Stimulated activated CD4-positive, alpha-beta T cell treated with anti-CD3 and anti-CD28 coated beads, Interleukin-4, amount 100 ng/mL, for 1 hour (primary cell): ENCODE results near the gene TAF11L8.
"Not testable (repeated sequence)": the region's sequence is repeated elsewhere in the genome, so short reads cannot be mapped to it uniquely, and the experiment has no call there.

Source experiments
- DNase-seq: peaks from one replicate; pipeline ENCODE4 v3.0.0-alpha.2; 2020

The TAF11L8 gene

DNA sequence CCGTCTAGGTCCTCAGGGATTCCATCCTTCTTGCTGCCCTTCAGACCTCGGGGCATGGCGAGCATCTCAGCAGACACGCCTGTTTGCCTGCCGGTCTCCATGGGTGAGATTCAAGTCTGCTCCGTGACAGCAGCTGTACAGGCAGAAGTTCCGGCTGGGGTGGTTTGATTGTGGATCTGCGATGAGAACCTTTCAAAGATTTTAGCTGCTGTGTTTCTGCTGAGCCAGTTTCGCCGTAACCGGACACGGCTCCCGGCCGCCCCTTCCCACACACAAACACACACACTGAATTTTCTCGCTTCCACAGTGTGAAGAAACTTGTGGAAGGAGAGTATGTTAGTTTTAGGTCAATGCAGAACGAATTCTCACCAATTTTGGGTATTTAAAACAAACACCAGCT lies at the start of gene TAF11L8:
Gene TAF11L8, minus strand, starts transcription at position 101 of the 400 bp plus-strand sequence.
- DNase-seq, result not testable (repeated sequence)

DNA sequence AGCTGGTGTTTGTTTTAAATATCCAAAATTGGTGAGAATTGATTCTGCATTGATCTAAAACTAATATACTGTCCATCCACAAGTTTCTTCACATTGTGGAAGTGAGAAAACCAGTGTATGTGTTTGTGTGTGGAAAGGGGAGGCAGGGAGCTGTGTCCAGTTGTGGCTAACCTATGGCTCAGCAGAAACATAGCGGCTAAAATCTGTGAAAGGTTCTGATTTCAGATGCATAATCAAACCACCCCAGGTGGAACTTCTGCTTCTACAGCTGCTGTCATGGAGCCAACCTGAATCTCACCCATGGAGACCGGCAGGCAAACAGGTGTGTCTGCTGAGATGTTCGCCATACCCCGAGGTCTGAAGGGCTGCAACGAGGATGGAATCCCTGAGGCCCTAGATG lies 43.4 kb upstream of the TAF11L8 start, which contains the start of gene TAF11L14:
Gene TAF11L14, plus strand, starts transcription at position 301 of the 400 bp plus-strand sequence.
- DNase-seq, result no peak

DNA sequence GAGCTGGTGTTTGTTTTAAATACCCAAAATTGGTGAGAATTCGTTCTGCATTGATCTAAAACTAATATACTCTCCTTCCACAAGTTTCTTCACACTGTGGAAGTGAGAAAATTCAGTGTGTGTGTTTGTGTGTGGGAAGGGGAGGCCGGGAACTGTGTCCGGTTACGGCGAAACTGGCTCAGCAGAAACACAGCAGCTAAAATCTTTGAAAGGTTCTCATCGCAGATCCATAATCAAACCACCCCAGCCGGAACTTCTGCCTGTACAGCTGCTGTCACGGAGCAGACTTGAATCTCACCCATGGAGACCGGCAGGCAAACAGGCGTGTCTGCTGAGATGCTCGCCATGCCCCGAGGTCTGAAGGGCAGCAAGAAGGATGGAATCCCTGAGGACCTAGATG lies 41.0 kb upstream of the TAF11L8 start, which contains the start of gene TAF11L13:
Gene TAF11L13, plus strand, starts transcription at position 301 of the 400 bp plus-strand sequence.
- DNase-seq, result not testable (repeated sequence)

DNA sequence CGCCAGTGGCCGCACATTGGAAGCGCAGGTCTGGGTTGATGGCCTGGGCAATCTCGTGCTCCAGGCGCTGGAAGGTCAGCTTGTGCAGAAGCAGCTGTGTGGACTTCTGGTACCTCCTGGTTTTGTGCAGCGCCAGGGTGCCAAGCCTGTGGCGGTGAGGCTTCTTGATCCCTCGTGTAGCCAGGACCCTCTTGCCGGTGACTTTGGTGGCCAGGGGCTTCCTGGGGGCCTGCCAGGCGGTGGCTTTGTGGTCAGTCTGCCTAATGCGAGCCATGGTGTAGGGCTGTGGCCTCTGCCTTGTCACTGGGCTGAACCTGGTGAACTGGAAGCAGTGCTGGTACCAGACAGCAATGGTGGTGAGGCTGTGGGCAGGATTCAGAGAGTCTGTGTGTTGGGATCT lies 34.9 kb upstream of the TAF11L8 start:
- DNase-seq, result no peak

DNA sequence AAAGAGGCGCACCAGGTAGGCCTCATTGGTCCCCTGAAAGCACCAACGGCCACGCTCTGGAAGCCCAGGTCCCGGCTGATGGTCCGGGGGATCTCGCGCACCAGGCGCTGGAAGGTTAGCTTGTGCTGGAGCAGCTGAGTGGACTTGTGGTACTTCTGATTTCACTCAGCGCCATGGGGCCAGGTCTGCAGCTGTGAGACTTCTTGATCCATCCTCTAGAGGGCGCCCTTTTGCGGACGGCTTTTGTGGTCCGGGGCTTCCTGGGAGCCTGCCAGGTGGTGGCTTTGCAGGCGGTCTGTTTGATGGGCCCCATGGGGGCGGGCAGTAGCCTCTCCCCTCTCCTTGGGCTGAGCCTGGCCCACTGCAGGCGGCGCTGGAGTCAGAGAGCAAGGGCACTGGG lies 29.9 kb upstream of the TAF11L8 start:
- no peak for DNase-seq

DNA sequence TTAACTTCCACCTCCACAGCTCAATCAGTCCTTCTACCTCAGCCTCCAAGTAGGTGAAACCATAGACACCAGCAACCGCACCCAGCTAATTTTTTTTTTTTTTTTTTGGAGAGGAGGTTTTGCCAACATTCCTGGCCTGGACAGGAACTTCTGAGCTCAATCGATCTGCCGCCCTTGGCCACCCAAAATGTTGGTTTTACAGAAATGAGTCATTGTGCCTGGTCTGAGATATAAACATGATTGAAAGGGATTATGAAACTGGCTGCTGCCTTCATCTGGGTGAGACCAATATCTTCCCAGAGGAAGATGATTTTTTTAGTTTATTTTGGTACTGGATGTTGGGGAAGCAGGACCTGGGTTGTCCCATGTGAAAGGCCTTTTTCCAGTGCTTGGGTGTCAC lies 28.6 kb upstream of the TAF11L8 start:
- DNase-seq, result no peak

DNA sequence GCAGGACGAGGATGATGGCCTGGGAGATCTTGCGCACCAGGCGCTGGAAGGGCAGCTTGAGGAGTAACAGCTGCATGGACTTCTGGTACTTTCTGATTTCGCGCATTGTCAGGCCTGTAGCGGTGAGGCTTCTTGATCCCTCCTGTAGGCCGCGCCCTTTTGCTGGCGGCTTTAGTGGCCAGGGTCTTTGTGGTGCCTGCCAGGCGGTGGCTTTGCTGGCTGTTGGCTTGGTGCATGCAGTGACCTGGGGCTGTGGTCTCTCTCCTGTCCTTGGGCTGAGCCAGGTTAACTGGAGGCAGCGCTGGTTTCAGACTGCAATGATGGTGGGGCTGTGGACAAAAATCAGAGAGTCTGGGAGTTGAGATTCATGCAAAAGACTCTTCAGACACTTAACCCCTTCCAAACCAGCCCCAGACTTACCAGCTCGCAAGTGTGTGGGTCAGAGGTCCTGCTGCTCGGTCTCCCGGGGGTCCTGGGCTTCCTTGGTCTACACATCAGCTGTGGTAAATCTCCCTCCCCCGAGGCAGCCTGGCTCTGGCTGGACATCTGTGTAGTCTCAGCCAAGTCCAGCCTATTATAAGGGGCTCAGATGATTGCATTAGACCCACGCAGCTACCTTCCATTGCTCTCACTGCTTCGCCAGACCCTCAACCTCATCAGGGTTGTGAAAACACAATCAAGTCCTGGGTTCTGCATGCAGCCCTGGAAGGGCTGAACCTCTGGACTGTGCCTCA lies 24.3 kb upstream of the TAF11L8 start:
- no peak for DNase-seq

DNA sequence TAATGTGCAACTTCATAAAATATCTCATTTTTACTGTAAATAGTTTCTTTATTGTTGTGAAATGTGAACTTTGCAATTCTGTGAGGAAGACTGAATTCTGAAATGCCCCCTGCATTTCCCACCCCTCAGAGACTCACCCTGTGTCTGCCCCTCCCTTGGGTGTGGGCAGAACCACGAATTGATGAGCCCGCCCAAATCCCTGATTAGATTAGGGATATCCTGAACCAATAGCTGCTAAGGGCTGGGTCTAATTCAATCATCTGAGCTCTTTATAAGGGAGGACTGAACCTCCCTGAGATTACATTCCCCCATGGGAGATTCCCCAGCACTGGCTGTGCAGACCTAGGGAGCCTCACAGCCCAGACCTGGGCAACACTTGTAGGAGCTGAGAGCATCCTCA lies 19.3 kb upstream of the TAF11L8 start, which contains the start of gene TAF11L12:
Gene TAF11L12, plus strand, starts transcription at position 301 of the 400 bp plus-strand sequence.
- DNase-seq, result not testable (repeated sequence)

DNA sequence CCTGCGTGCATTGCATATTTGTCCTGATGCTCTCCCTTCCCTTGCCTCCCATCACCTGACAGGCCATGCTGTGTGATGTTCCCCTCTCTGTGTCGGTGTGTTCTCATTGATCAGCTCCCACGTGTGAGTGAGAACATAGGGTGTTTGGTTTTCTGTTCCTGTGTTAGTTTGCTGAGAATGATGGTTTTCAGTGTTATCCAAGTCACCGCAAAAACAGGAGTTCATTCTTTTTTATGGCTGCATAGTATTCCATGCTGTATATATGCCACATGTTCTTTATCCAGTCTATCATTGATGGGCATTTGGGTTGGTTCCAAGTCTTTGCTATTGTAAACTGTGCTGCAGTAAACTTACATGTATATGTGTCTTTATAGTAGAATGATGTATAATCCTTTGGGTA lies 16.7 kb upstream of the TAF11L8 start:
- not testable (repeated sequence) for DNase-seq

DNA sequence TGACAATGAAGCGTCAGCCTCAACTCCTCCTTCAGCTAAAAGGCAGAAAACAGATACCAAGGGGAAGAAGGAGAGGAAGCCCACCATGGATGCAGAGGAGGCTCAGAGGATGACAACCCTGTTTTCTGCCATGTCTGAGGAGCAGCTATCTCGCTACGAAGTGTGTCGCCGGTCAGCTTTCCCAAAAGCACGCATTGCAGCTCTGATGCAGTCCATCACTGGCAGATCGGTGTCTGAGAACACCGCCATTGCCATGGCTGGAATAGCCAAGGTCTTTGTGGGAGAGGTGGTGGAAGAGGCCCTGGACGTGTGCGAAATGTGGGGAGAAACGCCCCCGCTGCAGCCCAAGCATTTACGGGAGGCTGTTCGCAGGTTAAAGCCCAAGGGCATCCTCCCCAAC lies 14.2 kb upstream of the TAF11L8 start:
- DNase-seq, result no peak

DNA sequence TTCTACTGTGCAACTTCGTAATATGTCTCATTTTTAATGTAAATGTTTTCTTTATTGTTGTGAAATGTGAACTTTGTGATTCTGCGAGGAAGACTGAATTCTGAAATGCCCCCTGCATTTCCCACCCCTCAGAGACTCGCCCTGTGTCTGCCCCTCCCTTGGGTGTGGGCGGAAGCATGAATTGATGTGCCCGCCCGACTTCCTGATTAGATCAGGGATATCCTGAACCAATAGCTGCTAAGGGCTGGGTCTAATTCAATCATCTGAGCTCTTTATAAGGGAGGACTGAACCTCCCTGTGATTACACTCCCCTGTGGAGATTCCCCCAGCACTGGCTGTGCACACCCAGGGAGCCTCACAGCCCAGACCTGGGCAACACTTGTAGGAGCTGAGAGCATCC lies 13.1 kb upstream of the TAF11L8 start, which contains the start of gene TAF11L11:
Gene TAF11L11, plus strand, starts transcription at position 304 of the 400 bp plus-strand sequence.
- not testable (repeated sequence) for DNase-seq

DNA sequence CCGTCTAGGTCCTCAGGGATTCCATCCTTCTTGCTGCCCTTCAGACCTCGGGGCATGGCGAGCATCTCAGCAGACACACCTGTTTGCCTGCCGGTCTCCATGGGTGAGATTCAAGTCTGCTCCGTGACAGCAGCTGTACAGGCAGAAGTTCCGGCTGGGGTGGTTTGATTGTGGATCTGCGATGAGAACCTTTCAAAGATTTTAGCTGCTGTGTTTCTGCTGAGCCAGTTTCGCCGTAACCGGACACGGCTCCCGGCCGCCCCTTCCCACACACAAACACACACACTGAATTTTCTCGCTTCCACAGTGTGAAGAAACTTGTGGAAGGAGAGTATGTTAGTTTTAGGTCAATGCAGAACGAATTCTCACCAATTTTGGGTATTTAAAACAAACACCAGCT lies 7.0 kb upstream of the TAF11L8 start, which contains the start of gene TAF11L10:
Gene TAF11L10, minus strand, starts transcription at position 101 of the 400 bp plus-strand sequence.
- DNase-seq, result not testable (repeated sequence)

DNA sequence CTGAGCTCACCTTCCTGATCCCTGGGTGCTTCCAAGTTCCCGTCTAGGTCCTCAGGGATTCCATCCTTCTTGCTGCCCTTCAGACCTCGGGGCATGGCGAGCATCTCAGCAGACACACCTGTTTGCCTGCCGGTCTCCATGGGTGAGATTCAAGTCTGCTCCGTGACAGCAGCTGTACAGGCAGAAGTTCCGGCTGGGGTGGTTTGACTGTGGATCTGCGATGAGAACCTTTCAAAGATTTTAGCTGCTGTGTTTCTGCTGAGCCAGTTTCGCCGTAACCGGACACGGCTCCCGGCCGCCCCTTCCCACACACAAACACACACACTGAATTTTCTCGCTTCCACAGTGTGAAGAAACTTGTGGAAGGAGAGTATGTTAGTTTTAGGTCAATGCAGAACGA lies 3.5 kb upstream of the TAF11L8 start, which contains the start of gene TAF11L9:
Gene TAF11L9, minus strand, starts transcription at position 140 of the 400 bp plus-strand sequence.
- DNase-seq, result not testable (repeated sequence)

DNA sequence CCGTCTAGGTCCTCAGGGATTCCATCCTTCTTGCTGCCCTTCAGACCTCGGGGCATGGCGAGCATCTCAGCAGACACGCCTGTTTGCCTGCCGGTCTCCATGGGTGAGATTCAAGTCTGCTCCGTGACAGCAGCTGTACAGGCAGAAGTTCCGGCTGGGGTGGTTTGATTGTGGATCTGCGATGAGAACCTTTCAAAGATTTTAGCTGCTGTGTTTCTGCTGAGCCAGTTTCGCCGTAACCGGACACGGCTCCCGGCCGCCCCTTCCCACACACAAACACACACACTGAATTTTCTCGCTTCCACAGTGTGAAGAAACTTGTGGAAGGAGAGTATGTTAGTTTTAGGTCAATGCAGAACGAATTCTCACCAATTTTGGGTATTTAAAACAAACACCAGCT lies 5.1 kb downstream of the TAF11L8 start, which contains the start of gene TAF11L7:
Gene TAF11L7, minus strand, starts transcription at position 101 of the 400 bp plus-strand sequence.
- DNase-seq, result not testable (repeated sequence)
